HUES64 (cell line): Measurements from ENCODE around the gene PPP4R1.

Experiments
- H3K27ac ChIP-seq: 2 replicates; pipeline ENCODE4 v1.7.0; 2013; ENCODE audit warnings: low read depth, low read length, inconsistent platforms
- H3K27me3 ChIP-seq: 2 replicates; pipeline ENCODE4 v1.6.1; 2013; ENCODE audit warnings: mild to moderate bottlenecking, low read length; ENCODE audit not compliant: insufficient read depth
- H3K36me3 ChIP-seq: 2 replicates; pipeline ENCODE4 v1.6.1; 2013; ENCODE audit warnings: mild to moderate bottlenecking, low read length; ENCODE audit not compliant: insufficient read depth
- H3K4me1 ChIP-seq: 2 replicates; pipeline ENCODE4 v1.6.1; 2013; ENCODE audit warnings: mild to moderate bottlenecking, low read length, moderate library complexity; ENCODE audit not compliant: insufficient read depth
- H3K4me3 ChIP-seq: 2 replicates; pipeline ENCODE4 v1.5.1; 2013; ENCODE audit warnings: mild to moderate bottlenecking, low read length, moderate library complexity
- H3K9ac ChIP-seq: 2 replicates; pipeline ENCODE4 v1.6.1; 2013; ENCODE audit warnings: mild to moderate bottlenecking, low read depth, low read length
- H3K9me3 ChIP-seq: 2 replicates; pipeline ENCODE4 v1.6.1; 2013; ENCODE audit warnings: low read depth, low read length; ENCODE audit not compliant: insufficient read depth
- WGBS: fragments of 150-250, 120-280 bp; methylation state at CpG from one replicate; pipeline ENCODE4 v1.1.7; 2013; ENCODE audit warnings: missing lambda C conversion rate; 5-methylcytosine and 5-hydroxymethylcytosine counted together

The PPP4R1 gene

GRCh38 chr18:9563331-9563730 is 51.0 kb downstream of the PPP4R1 start:
- H3K4me3 ChIP-seq = no peak overlapping the region
- no peak overlapping the region for H3K9ac ChIP-seq
- H3K9me3 ChIP-seq = no peaks in the 10 kb centered on the region
- no peaks in the 10 kb centered on the region for H3K4me1 ChIP-seq
- H3K36me3 ChIP-seq = peaks cover 87% of the 10 kb centered on the region
- H3K27ac ChIP-seq = no peak overlapping the region
- WGBS = over 99% methylated on average over 3 of the region's 4 CpGs
- no peaks in the 10 kb centered on the region for H3K27me3 ChIP-seq

- no peak overlapping the region for H3K4me3 ChIP-seq
- no peaks in the 10 kb centered on the region for H3K9me3 ChIP-seq
- no peak overlapping the region for H3K27ac ChIP-seq
- no peak overlapping the region for H3K9ac ChIP-seq
- H3K4me1 ChIP-seq = no peaks in the 10 kb centered on the region
- 96% methylated on average over 4 of the region's 4 CpGs for WGBS
- peaks cover 87% of the 10 kb centered on the region for H3K36me3 ChIP-seq
- H3K27me3 ChIP-seq = no peaks in the 10 kb centered on the region
Measured at GRCh38 chr18:9562584-9562983, 51.8 kb downstream of the PPP4R1 start.

- Histone ChIP-seq H3K27me3 (no peaks in the 10 kb centered on the region), H3K27ac (no peak overlapping the region), H3K9ac (no peak overlapping the region), H3K36me3 (peaks cover 87% of the 10 kb centered on the region), H3K9me3 (no peaks in the 10 kb centered on the region), H3K4me3 (no peak overlapping the region), H3K4me1 (no peaks in the 10 kb centered on the region)
- WGBS = 100% methylated on average over 1 of the region's 2 CpGs
Measured at GRCh38 chr18:9561759-9562158, 52.6 kb downstream of the PPP4R1 start.

GRCh38 chr18:9559253-9559652 is 55.1 kb downstream of the PPP4R1 start:
- Histone ChIP-seq H3K4me1 (no peaks in the 10 kb centered on the region), H3K36me3 (peaks cover 92% of the 10 kb centered on the region), H3K4me3 (no peak overlapping the region), H3K27me3 (no peaks in the 10 kb centered on the region), H3K9ac (no peak overlapping the region), H3K27ac (no peak overlapping the region), H3K9me3 (no peaks in the 10 kb centered on the region)
- 95% methylated on average over 6 of the region's 6 CpGs for WGBS

GRCh38 chr18:9558387-9559064 is 55.8 kb downstream of the PPP4R1 start:
- no peak overlapping the region for H3K4me3 ChIP-seq
- no peak overlapping the region for H3K27ac ChIP-seq
- H3K27me3 ChIP-seq = no peaks in the 10 kb centered on the region
- H3K9me3 ChIP-seq = peaks cover 2% of the 10 kb centered on the region; the same call in 1 of the 2 replicates
- 95% methylated on average over 3 of the region's 4 CpGs for WGBS
- no peak overlapping the region for H3K9ac ChIP-seq
- H3K36me3 ChIP-seq = peaks cover 90% of the 10 kb centered on the region
- H3K4me1 ChIP-seq = no peaks in the 10 kb centered on the region

- H3K27ac ChIP-seq = no peak overlapping the region
- H3K4me3 ChIP-seq = no peak overlapping the region
- WGBS = 96% methylated on average over 13 of the region's 13 CpGs
- no peak overlapping the region for H3K9ac ChIP-seq
- H3K27me3 ChIP-seq = no peaks in the 10 kb centered on the region
- H3K9me3 ChIP-seq = peaks cover 13% of the 10 kb centered on the region; the same call in 1 of the 2 replicates
- no peaks in the 10 kb centered on the region for H3K4me1 ChIP-seq
- peaks cover 90% of the 10 kb centered on the region for H3K36me3 ChIP-seq
Measured at GRCh38 chr18:9557250-9557943, 57.0 kb downstream of the PPP4R1 start.

- peaks cover 87% of the 10 kb centered on the region for H3K36me3 ChIP-seq
- no peak overlapping the region for H3K27ac ChIP-seq
- no peaks in the 10 kb centered on the region for H3K27me3 ChIP-seq
- no peak overlapping the region for H3K4me3 ChIP-seq
- peaks cover 13% of the 10 kb centered on the region; the same call in 1 of the 2 replicates for H3K9me3 ChIP-seq
- 96% methylated on average over 4 of the region's 4 CpGs for WGBS
- no peaks in the 10 kb centered on the region for H3K4me1 ChIP-seq
- H3K9ac ChIP-seq = no peak overlapping the region
Measured at GRCh38 chr18:9552616-9553015, 61.7 kb downstream of the PPP4R1 start.

- Histone ChIP-seq H3K27ac (no peak overlapping the region), H3K27me3 (no peaks in the 10 kb centered on the region), H3K9ac (no peak overlapping the region), H3K4me3 (no peak overlapping the region), H3K36me3 (peaks cover 87% of the 10 kb centered on the region), H3K4me1 (no peaks in the 10 kb centered on the region), H3K9me3 (peaks cover 13% of the 10 kb centered on the region; the same call in 1 of the 2 replicates)
- 100% methylated on average over 3 of the region's 3 CpGs for WGBS
Measured at GRCh38 chr18:9552191-9552590, 62.2 kb downstream of the PPP4R1 start.

GRCh38 chr18:9550429-9550828 is 63.9 kb downstream of the PPP4R1 start:
- no peak overlapping the region for H3K9ac ChIP-seq
- H3K9me3 ChIP-seq = peaks cover 13% of the 10 kb centered on the region; the same call in 1 of the 2 replicates
- H3K27me3 ChIP-seq = no peaks in the 10 kb centered on the region
- peaks cover 88% of the 10 kb centered on the region for H3K36me3 ChIP-seq
- no peak overlapping the region for H3K4me3 ChIP-seq
- H3K4me1 ChIP-seq = no peaks in the 10 kb centered on the region
- H3K27ac ChIP-seq = no peak overlapping the region
- WGBS = 95% methylated on average over 4 of the region's 4 CpGs

- Histone ChIP-seq H3K9ac (no peak overlapping the region), H3K4me3 (no peak overlapping the region), H3K9me3 (peaks cover 13% of the 10 kb centered on the region; the same call in 1 of the 2 replicates), H3K27me3 (no peaks in the 10 kb centered on the region), H3K36me3 (peaks cover 83% of the 10 kb centered on the region), H3K27ac (no peak overlapping the region), H3K4me1 (no peaks in the 10 kb centered on the region)
- WGBS = 94% methylated on average over 7 of the region's 7 CpGs
Measured at GRCh38 chr18:9549405-9549804, 65.0 kb downstream of the PPP4R1 start.

- H3K27me3 ChIP-seq = no peaks in the 10 kb centered on the region
- H3K9me3 ChIP-seq = peaks cover 3% of the 10 kb centered on the region; the same call in 1 of the 2 replicates
- no peak overlapping the region for H3K4me3 ChIP-seq
- no peak overlapping the region for H3K9ac ChIP-seq
- no peaks in the 10 kb centered on the region for H3K4me1 ChIP-seq
- WGBS = 97% methylated on average over 7 of the region's 7 CpGs
- peaks cover 69% of the 10 kb centered on the region for H3K36me3 ChIP-seq
- no peak overlapping the region for H3K27ac ChIP-seq
Measured at GRCh38 chr18:9547782-9548181, 66.6 kb downstream of the PPP4R1 start.
